Body of pancreas (tissue), 4 donors: ENCODE measurements around the gene ARHGEF17. TPM values are rescaled to one million over a fixed set of nuclear protein-coding genes. Genes with fewer than 3 reads are reported as not detected.

Source experiments
- ATAC-seq: fragments of 150-250 bp; one replicate; pipeline ENCODE4 v1.9.1; 2016
- DNase-seq, 4 donors: peaks; one replicate each; pipeline ENCODE4 v3.0.0-alpha.2; 2019
- H3K27ac ChIP-seq, 4 donors: fragments of 200-600 bp; sonication (generic); 1 replicate in 3 of 4; 2 replicates in 1 of 4; pipeline versions ENCODE4 v1.5.1 to v1.6.1; 2016 to 2019; ENCODE audit warnings: mild to moderate bottlenecking in 1 of 4, mixed read lengths in 1 of 4, moderate library complexity in 1 of 4
- H3K27me3 ChIP-seq, 2 donors: fragments of 200-600 bp; sonication (generic); one replicate each; pipeline ENCODE4 v1.6.0; 2016; ENCODE audit warnings: mild to moderate bottlenecking in 1 of 2
- H3K36me3 ChIP-seq, 2 donors: fragments of 200-600 bp; sonication (generic); replicated peaks in 1 of 2; 2 replicates each; pipeline ENCODE4 v1.5.1; 2016; ENCODE audit warnings: low read depth in 2 of 2; ENCODE audit not compliant: insufficient read depth in 1 of 2
- H3K4me1 ChIP-seq: fragments of 200-600 bp; sonication (generic); one replicate; pipeline ENCODE4 v1.6.0; 2016
- H3K4me3 ChIP-seq, 2 donors: fragments of 200-600 bp; sonication (generic); 1 replicate in 1 of 2; 2 replicates in 1 of 2; pipeline ENCODE4 v1.5.1; 2016 to 2019
- H3K9me3 ChIP-seq, 3 donors: fragments of 200-600 bp; sonication (generic); 1 replicate in 2 of 3; 2 replicates in 1 of 3; pipeline ENCODE4 v1.5.1; 2016
- CTCF ChIP-seq, 7 experiments: fragments of 450-650 bp in 4 of 7; fragments of 200-600 bp in 3 of 7; sonication (generic) in 3 of 7; IDR thresholded peaks; one replicate each; pipeline ENCODE4 v1.5.1; 2016 to 2019; ENCODE audit warnings: antibody characterized with exemption in 7 of 7
- POLR2A ChIP-seq, 3 donors: fragments of 450-650 bp; IDR thresholded peaks; one replicate each; pipeline ENCODE4 v1.6.1; 2016; ENCODE audit warnings: antibody characterized with exemption in 3 of 3, mild to moderate bottlenecking in 2 of 3
- WGBS, 2 donors: methylation state at CpG; one replicate each; pipeline ENCODE4 v1.1.5; 2017; 5-methylcytosine and 5-hydroxymethylcytosine counted together
- intact Hi-C: fragments of 100-400 bp; cut with DNase I; formaldehyde crosslinking; loops from one replicate; pipeline ENCODE4 v1.15.1; 2023
- total RNA-seq, 2 donors: library from RNA; depleted of rRNA; stranded (reverse); fragments of >200 nt; gene quantifications; one replicate each; pipeline ENCODE4 v1.1.0, GENCODE V29; 2016

The ARHGEF17 gene
- total RNA-seq, 2 donors from 2014 or later = 19.2 to 28.0 TPM

GRCh38 chr11:73387594-73388264 is 79.7 kb downstream of the ARHGEF17 start:
- Histone ChIP-seq H3K27ac (peak overlapping the region in 1 of 4 donors; percentile 7), H3K36me3 (no peaks in the 10 kb centered on the region), H3K4me1 (peaks cover 7% of the 10 kb centered on the region), H3K27me3 (no peaks in the 10 kb centered on the region), H3K4me3 (no peak overlapping the region), H3K9me3 (no peaks in the 10 kb centered on the region)
- 82 to 83% methylated on average over 8 to 21 of the region's 21 CpGs for WGBS, 2 donors
- TF ChIP-seq CTCF (IDR thresholded peaks at IDR 0.05) (no peak), POLR2A (IDR thresholded peaks at IDR 0.05) (no peak)
- ATAC-seq (no peak), DNase-seq (no peak)
- intact Hi-C loops = no loop called here

GRCh38 chr11:73388265-73389133 is 80.4 kb downstream of the ARHGEF17 start:
- Histone ChIP-seq H3K4me1 (peaks cover 7% of the 10 kb centered on the region), H3K27me3 (no peaks in the 10 kb centered on the region), H3K36me3 (no peaks in the 10 kb centered on the region), H3K27ac (peak overlapping the region in 1 of 4 donors; percentile 7), H3K4me3 (no peak overlapping the region), H3K9me3 (no peaks in the 10 kb centered on the region)
- 77 to 83% methylated on average over 10 to 19 of the region's 23 CpGs for WGBS, 2 donors
- TF ChIP-seq CTCF (IDR thresholded peaks at IDR 0.05) (no peak), POLR2A (IDR thresholded peaks at IDR 0.05) (no peak)
- intact Hi-C loops = no loop called here
- no peak for ATAC-seq
- peak in 2 of 4 donors; percentile 24 to 55 for DNase-seq

- no peaks in the 10 kb centered on the region for H3K9me3 ChIP-seq
- H3K4me1 ChIP-seq = peaks cover 7% of the 10 kb centered on the region
- intact Hi-C loops = no loop called here
- no peaks in the 10 kb centered on the region for H3K36me3 ChIP-seq
- H3K4me3 ChIP-seq = no peak overlapping the region
- DNase-seq = no peak
- no peak overlapping the region for H3K27ac ChIP-seq
- TF ChIP-seq POLR2A (IDR thresholded peaks at IDR 0.05) = no peak
- 92 to 97% methylated on average over 5 of the region's 6 CpGs for whole genome bisulfite sequencing, 2 donors
- ATAC-seq = no peak
- H3K27me3 ChIP-seq = no peaks in the 10 kb centered on the region
Observed at GRCh38 chr11:73389134-73389525, 81.1 kb downstream of the ARHGEF17 start.

- Histone ChIP-seq H3K27ac (no peak overlapping the region), H3K4me3 (no peak overlapping the region), H3K4me1 (peaks cover 7% of the 10 kb centered on the region), H3K9me3 (no peaks in the 10 kb centered on the region), H3K36me3 (no peaks in the 10 kb centered on the region), H3K27me3 (no peaks in the 10 kb centered on the region)
- TF ChIP-seq CTCF (IDR thresholded peaks at IDR 0.05) (no peak), POLR2A (IDR thresholded peaks at IDR 0.05) (no peak)
- WGBS, 2 donors = 59 to 60% methylated on average over 7 of the region's 7 CpGs
- intact Hi-C loops = loop anchor here (5.0 to 10.0 kb wide), 2 partner anchors 33 to 95 kb away; no protein-coding TSS in a partner anchor
- no peak for DNase-seq
- no peak for ATAC-seq
Observed at GRCh38 chr11:73389916-73390315, 81.8 kb downstream of the ARHGEF17 start.
